Measurements from ENCODE around the gene MICALL1. TPM values are rescaled to one million over a fixed set of nuclear protein-coding genes. Genes with fewer than 3 reads are reported as not detected.

MICALL1 gene
- total RNA-seq, 1 donor from 2014 or later = 5.0 TPM

GRCh38 chr22:37912171-37912570 lies 6.1 kb downstream of the MICALL1 start:
- no peaks in the 10 kb centered on the region for H3K36me3 ChIP-seq
- no peaks in the 10 kb centered on the region for H3K9me3 ChIP-seq (ENCODE audit: low read depth)
- no peak overlapping the region for H3K4me2 ChIP-seq
- TF ChIP-seq EZH2 (IDR thresholded peaks at IDR 0.05) (no peak), EZH2phosphoT487 (IDR thresholded peaks at IDR 0.05) (no peak), CTCF (IDR thresholded peaks at IDR 0.05) (no peak)
- peaks cover 2% of the 10 kb centered on the region for H3K27me3 Mint-ChIP-seq (ENCODE audit: insufficient read depth, low read depth)
- no peaks in the 10 kb centered on the region for H3K9me3 Mint-ChIP-seq
- no peak overlapping the region for H3K27ac ChIP-seq
- no peak overlapping the region for H3K4me3 Mint-ChIP-seq
- peak overlapping the region; percentile 33 for H3K27ac Mint-ChIP-seq
- no peak overlapping the region for H3K4me3 ChIP-seq
- H3K36me3 Mint-ChIP-seq = peaks cover 5% of the 10 kb centered on the region
- no peaks in the 10 kb centered on the region for H3K79me2 ChIP-seq (ENCODE audit: low read depth)
- H4K20me1 ChIP-seq (ENCODE audit: low read depth) = peaks cover 27% of the 10 kb centered on the region
- H3K9ac ChIP-seq = no peak overlapping the region
- no peaks in the 10 kb centered on the region for H3K27me3 ChIP-seq
- H2AFZ ChIP-seq (replicated peaks) = no peak overlapping the region
- no peak for DNase-seq (ENCODE audit: low spot score)
- peaks cover 22% of the 10 kb centered on the region for H3K4me1 ChIP-seq
- H3K4me1 Mint-ChIP-seq = peaks cover 37% of the 10 kb centered on the region
- peaks cover 9% of the 10 kb centered on the region for H3F3A ChIP-seq (ENCODE audit: low read depth)

GRCh38 chr22:37913233-37913721 lies 7.2 kb downstream of the MICALL1 start:
- Histone ChIP-seq H3K9me3 (ENCODE audit: low read depth) (no peaks in the 10 kb centered on the region), H3K4me1 (peaks cover 18% of the 10 kb centered on the region), H3K79me2 (ENCODE audit: low read depth) (no peaks in the 10 kb centered on the region), H2AFZ (replicated peaks) (no peak overlapping the region), H3K27me3 (no peaks in the 10 kb centered on the region), H4K20me1 (ENCODE audit: low read depth) (peaks cover 23% of the 10 kb centered on the region), H3K36me3 (no peaks in the 10 kb centered on the region), H3K4me3 (no peak overlapping the region), H3K27ac (no peak overlapping the region), H3F3A (ENCODE audit: low read depth) (peaks cover 9% of the 10 kb centered on the region), H3K9ac (no peak overlapping the region), H3K4me2 (no peak overlapping the region)
- Mint-ChIP-seq H3K36me3 (peaks cover 5% of the 10 kb centered on the region), H3K27me3 (ENCODE audit: insufficient read depth, low read depth) (peaks cover 3% of the 10 kb centered on the region), H3K4me3 (no peak overlapping the region), H3K9me3 (no peaks in the 10 kb centered on the region), H3K27ac (no peak overlapping the region), H3K4me1 (peaks cover 28% of the 10 kb centered on the region)
- no peak for DNase-seq (ENCODE audit: low spot score)
- TF ChIP-seq CTCF (IDR thresholded peaks at IDR 0.05) = no peak
- no peak for TF ChIP-seq EZH2phosphoT487 (IDR thresholded peaks at IDR 0.05)
- TF ChIP-seq EZH2 (IDR thresholded peaks at IDR 0.05) = no peak

GRCh38 chr22:37916311-37916710 lies 10.2 kb downstream of the MICALL1 start:
- Mint-ChIP-seq H3K9me3 (no peaks in the 10 kb centered on the region), H3K4me3 (no peak overlapping the region), H3K27ac (no peak overlapping the region), H3K27me3 (ENCODE audit: insufficient read depth, low read depth) (peaks cover 3% of the 10 kb centered on the region), H3K36me3 (peaks cover 1% of the 10 kb centered on the region), H3K4me1 (peaks cover 5% of the 10 kb centered on the region)
- peaks cover 1% of the 10 kb centered on the region for H3F3A ChIP-seq (ENCODE audit: low read depth)
- peaks cover 4% of the 10 kb centered on the region for H3K4me1 ChIP-seq
- H3K4me2 ChIP-seq = no peak overlapping the region
- no peak overlapping the region for H2AFZ ChIP-seq (replicated peaks)
- peaks cover 9% of the 10 kb centered on the region for H4K20me1 ChIP-seq (ENCODE audit: low read depth)
- no peak for DNase-seq (ENCODE audit: low spot score)
- H3K4me3 ChIP-seq = no peak overlapping the region
- TF ChIP-seq EZH2 (IDR thresholded peaks at IDR 0.05) = no peak
- no peak for TF ChIP-seq EZH2phosphoT487 (IDR thresholded peaks at IDR 0.05)
- no peak for TF ChIP-seq CTCF (IDR thresholded peaks at IDR 0.05)
- no peak overlapping the region for H3K9ac ChIP-seq
- H3K36me3 ChIP-seq = no peaks in the 10 kb centered on the region
- no peaks in the 10 kb centered on the region for H3K9me3 ChIP-seq (ENCODE audit: low read depth)
- H3K27me3 ChIP-seq = no peaks in the 10 kb centered on the region
- no peak overlapping the region for H3K27ac ChIP-seq
- H3K79me2 ChIP-seq (ENCODE audit: low read depth) = no peaks in the 10 kb centered on the region
